HuH-7 (cell line): Measurements from ENCODE around the gene RNFT2.
"Not testable (repeated sequence)": the region's sequence is repeated elsewhere in the genome, so short reads cannot be mapped to it uniquely, and the experiment has no call there.

Source experiments
- DNase-seq: peaks from one replicate; pipeline ENCODE4 v3.0.0; 2011; ENCODE audit warnings: low spot score

RNFT2 gene

GRCh38 chr12:116794725-116795124, 56.6 kb downstream of the RNFT2 start:
- DNase-seq: no peak

DNA sequence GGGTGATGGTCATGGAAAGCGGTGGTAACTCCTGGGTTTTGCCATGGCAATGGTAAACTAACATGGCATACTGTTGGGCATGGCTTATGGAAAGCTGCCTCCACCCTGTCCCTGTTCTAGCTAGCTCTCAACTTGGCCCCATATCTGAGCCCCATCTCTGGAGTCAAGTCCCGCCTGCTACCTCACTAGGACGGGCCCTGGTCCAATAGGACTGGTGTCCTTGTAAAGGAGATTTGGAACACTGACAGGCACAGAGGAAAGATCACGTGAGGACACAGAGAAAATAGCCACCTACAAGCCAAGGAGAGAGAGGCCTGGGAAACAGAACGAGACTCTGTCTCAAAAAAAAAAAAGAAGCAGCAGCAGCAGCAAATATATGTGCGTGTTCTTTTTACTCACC, 59.8 kb downstream of the RNFT2 start:
- DNase-seq: no peak

DNA sequence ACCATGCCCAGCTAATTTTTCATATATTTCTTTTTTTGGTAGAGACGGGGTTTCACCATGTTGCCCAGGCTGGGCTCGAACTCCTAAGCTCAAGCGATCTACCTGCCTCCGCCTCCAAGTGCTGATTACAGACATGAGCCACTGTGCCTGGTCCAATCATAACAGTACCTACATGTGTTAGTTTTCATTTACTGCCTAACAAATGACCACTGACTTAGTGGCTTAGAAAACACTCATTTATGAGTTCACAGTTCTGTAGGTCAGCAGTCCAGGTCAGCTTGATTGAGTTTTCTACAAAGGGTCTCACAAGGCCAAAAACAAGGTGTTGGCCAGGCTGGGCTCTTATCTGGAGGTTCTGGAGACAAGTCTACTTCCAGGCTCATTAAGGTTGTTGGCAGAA, 60.6 kb downstream of the RNFT2 start:
- DNase-seq: no peak

GRCh38 chr12:116799955-116800354, 61.8 kb downstream of the RNFT2 start:
- no peak for DNase-seq

GRCh38 chr12:116800918-116801317, 62.8 kb downstream of the RNFT2 start:
- DNase-seq: no peak

- no peak for DNase-seq
Measured at GRCh38 chr12:116802018-116802417, 63.9 kb downstream of the RNFT2 start.

DNA sequence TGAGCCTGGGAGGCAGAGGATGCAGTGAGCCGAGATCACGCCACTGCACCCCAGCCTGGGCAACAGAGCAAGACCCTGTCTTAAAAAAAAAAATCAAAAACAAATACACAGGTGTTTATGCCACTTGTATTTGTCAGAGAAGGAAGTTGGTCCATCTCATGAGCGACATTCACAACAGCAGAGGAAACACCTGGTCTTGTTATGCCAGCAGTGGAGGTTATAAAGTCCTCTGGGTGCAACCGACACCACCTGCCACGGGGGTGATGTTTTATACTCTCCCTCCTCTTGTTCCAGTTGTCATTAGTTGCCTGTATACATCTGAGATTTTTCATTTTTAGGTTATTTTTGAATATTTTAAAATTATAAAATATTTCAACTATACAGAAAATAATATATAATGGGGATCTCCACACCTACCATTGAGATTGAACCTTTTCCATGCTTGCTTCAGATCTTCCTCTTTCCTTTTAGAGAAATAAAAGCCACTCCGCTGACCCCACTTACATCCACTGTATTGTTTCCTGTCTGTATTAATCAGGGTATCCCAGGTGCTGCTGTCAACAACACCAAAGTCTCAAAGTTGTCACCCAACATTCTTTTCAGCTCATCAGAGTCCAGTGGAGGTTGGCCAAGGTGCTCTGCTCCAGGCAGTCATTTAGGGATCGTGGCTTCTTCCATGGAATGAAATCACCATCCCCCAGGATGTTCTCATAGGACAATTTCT, 65.1 kb downstream of the RNFT2 start:
- no peak for DNase-seq

DNA sequence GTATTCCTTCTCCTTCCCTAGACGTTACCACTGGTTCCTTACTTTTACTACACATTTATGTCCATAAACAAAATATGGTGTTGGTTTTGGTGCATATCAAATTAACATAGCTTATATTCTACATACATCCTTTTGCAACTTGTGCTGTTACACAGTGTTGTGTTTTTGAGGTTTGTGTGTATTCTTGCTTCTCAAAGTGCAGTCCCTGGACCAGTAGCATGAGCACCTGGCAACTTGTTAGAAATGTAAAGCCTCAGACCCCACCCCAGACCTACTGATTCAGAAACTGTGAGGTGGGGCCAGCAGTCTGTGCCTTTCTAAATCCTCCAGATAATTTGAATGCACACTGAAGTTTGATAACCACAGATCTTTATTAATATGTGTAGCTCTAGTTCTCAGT, 65.9 kb downstream of the RNFT2 start:
- DNase-seq: no peak

DNA sequence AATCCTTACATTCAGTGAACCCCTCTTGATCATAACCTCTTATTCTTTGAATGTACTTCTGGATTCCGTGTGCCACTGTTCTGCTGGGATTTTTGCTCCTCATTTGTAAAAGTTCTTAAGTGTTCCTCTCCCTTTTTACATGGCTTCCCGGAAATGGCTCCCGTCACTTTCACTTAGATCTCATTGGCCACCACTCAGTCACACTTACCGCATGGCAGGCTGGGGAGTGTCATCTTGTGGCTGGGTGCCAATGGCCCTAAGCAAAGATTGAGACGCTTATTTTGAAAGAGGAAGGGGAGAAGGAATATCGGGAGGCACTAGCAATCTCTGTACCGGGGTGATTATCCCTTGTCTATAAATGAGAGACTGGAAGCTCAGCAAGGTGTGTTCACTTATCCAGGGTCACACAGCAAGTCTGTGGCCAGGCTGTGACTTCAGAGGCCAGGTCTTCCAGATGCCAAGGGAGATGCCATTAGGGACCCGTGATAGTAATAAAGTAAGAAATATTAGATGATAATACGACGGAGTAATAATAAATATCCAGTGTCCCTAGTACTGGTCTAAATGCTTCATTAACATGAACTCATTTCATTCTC, 68.8 kb downstream of the RNFT2 start:
- DNase-seq: no peak

GRCh38 chr12:116807546-116807945, 69.4 kb downstream of the RNFT2 start:
- no peak for DNase-seq

DNA sequence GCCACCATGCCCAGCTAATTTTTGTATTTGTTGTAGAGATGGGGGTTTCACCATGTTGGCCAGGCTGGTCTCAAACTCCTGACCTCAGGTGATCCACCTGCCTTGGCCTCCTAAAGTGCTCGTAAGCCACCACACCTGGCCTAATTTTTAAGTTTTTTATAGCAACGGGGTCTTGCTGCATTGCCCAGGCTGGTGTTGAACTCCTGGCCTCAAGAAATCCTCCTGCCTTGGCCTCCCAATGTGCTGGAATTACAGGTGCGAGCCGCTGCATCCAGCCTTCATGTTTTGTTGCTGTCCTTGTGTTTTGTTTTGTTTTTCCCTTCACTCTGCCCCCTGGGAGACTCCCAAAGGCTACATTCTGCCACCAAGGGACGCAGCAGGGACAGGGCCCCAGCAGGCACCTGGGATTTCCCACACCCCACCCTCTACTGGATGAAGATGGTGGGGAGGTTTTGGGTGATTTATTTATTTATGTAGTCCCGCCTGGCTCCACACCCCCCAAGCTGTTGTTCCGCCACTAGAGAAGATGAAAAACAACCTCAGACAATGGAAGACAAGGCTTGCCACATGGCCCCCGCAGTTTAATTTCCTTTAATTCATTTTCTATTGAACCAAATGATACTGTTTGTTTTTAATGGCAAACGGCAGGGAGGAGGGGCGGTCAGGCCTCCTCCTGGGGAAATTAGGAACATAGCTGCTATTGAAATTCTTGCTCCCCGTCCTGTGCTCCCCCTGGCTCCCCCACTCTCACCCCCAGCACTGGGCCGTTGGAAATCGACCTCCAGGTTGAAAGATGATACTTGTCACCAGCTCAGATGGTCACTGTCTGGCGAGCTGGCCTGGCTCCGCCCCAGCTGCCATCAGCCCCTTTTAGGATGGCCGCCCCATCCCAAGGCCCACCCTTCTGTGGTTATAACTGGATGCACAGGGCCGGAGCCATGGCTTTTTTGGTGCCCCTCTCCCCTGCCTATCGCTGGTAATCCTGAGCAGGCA, 70.3 kb downstream of the RNFT2 start:
- DNase-seq: no peak

DNA sequence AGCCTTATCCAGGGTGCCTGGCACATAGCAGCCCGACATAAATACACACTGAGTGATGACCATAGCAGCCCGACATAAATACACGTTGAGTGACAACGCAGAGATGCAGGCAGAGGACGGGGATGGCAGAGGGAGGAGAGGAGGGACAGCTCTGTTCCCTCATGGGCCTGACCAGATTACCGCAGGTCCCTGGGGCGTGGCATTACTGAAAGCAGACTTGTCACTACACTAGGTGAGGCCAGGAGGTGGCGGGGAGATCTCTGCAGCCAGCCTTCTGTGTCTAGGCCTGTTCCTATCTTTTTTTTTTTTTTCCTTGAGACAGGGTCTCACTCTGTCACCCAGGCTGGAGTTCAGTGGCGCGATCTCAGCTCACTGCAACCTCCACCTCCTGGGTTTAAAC, 74.1 kb downstream of the RNFT2 start:
- no peak for DNase-seq

DNA sequence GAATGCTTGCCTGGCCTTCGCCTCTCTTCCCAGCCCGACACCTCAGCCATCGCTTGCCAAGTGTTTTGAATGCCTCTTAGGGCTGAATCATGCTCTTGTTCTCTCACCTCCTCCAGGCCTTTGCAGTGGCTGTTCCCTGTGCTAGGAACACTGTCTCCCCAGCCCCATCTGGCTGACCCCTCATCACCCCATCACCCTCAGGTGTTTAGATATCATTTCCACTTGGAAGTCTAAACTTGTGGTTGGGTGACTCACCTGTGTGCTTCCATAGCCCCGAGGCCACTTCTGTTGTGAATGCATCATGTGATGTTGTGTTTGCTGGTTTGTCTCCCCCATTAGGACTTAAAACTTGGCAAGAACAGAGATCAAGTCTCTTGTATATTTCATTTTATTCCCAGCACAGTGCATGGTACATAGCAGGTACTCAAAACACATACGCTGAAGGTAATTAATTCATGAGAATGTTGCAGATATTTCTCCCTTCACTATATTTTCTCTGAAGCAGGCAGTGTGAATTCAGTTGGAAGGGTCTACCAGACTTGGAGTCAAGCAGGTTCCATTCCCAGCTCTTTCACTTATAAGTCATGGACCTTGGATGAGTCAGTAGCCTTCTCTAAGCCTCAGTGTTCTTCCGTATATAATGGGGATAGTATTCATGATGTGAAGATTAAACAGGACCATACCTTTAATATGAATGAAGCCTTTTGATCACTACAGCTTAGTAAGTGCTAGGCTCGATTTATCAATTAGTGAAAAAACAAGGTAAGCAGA, 75.3 kb downstream of the RNFT2 start:
- DNase-seq: no peak

DNA sequence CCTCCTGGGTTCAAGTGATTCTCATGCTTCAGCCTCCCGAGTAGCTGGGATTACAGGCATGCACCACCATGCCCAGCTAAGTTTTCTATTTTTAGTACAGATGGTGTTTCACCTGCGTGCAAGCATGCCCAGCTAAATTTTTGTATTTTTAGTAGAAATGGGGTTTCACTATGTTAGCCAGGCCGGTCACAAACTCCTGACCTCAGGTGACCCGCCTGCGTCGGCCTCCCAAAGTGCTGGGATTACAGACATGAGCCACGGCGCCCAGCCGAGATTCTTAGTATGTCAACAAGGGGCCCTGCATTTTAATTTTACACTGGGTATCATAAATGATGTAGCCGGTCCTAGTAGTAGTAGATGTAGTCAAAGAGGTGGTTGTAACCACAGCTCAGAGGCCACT, 76.7 kb downstream of the RNFT2 start:
- DNase-seq: not testable (repeated sequence)

DNA sequence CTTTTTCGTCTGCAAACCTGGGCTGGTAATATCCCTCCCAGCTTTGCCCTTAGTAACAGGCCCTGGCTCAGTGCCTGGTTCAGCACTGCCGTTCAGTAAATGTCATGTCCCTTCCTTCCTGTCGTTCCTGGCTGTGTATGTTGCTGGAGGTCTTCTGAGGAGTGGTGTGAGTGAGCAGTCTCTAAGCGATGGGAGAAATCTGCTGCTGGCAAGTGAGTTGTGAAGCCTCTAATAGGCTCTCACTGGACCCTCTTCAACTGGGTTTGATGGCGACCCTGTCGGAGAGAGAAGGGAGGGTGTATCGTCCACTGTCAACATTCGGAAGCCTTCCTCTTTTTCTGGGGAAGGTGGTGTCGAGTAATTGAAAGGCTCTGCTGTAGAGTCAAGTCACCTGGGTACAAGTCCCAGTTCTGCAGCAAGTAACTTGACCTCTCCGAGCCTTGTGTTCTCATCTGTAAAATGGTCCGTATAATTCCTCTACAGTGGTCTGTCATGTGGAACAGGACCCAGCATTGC, 80.3 kb downstream of the RNFT2 start:
- no peak for DNase-seq

DNA sequence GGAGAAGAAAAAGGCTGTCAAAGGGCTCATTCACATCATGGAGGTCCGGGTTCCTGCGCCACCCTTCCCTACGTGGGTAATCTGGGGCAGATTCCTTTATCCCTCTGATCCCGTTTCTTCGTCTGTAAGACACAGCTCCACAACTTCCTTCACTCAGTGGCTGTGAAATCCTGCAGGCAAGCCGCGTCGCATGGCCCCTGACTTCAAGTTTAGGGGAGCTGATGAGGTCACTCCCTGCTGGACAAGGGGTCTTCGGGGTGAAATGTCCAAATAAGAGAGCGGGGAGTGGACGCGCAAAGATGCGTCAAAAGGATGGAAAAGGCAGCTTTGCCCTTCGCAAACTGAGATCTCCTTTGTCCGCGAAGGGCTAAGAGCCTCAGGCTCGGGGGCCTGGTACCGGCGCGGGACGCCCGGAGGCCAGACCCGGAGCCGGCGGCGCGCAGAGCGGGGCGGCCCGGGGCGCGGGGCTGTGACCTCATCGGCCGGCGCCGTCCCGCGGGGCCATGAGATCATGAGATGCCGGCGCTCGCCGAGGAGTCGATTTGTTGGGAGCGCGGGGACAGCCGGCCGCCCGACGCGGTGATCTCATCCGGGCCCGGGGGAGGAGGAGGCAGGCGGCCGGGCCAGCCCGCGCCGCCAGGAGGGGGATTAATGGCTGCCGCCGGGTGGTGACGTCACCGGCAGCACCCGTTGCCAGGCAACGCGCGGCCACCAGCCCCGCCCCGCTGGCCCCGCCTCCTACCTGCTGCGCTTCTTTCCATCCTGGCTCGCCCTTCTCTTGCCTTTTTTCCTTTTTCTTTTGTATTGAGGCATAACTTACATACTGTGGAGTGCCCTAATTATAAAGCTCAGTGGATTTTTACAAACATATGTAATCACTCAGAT, 81.1 kb downstream of the RNFT2 start:
- DNase-seq: peak; percentile 72

DNA sequence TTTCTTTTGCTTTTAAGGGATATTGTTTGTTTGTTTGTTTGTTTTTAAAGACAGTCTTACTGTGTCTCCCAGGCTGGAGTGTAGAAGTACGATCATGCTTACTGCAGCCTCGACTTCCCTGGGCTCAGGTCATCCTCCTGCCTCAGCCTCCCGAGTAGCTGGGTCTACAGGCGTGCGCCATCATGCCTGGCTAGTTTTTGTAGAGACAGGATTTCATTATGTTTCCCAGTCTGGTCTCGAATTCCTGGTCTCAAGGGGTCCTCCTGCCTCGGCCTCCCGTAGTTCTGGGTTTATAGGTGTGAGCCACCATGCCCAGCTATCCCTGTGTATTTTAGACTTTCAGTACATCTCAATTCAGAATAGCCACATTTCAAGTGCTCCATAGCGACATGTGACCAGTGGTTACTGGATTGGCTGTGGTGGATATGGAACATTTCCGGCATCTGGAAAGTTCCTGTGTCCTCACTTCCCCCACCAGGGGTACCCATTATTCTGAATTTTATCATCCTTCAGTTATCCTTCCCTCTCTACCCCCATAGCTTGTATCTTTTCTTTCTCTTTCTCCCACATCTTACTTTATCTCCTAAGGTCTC, 82.0 kb downstream of the RNFT2 start:
- DNase-seq: no peak

- DNase-seq: no peak
Measured at GRCh38 chr12:116821291-116821690, 83.2 kb downstream of the RNFT2 start.

DNA sequence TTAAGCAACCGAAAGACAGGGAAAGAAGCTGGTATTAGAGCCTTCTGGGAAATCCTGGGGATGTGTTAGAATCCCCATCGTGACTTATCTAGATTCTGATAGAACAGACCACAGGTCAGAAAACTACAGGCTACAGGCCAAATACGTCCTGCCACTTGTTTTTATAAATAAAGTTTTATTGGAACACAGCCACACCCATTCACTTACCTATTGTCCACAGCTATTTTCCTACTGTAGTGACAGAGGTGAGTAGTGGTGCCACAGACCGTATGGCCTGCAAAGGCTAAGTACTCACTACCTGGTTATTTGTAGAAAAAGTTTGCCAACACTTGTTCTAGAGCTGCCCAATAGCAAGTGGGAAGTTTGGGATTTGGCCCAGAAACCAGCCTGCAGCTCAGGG, 89.3 kb downstream of the RNFT2 start:
- DNase-seq: no peak

DNA sequence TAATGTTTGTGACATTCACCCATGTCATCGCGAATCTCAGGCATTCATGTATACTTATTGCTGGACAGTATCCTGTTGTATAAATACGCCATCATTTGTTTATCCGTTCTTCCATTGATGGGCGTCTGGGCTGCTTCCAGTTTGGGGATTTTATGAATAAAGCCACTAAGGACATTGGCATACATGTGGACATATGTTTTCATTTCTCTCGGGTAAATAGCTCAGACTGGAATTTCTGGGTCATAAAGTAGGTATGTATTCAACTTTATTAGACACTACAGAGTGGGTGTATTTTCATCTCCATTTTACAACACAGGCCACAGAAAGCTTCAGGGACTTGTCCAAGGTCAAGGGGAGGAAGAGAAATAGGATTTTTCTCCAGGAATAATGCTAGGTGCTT, 94.2 kb downstream of the RNFT2 start:
- DNase-seq: no peak
